HepG2 (cell line): ENCODE measurements around the gene FAM228B. TPM values are rescaled to one million over a fixed set of nuclear protein-coding genes. Genes with fewer than 3 reads are reported as not detected.
A peak's percentile ranks its signal among the peaks of the same experiment; 100 is the strongest.

Source experiments
- BRCA1 ChIP-seq: sonication (generic); formaldehyde crosslinking; IDR thresholded peaks from 2 replicates; pipeline ENCODE4 v1.4.0; 2020; ENCODE audit warnings: missing genetic modification reagents
- DR1 ChIP-seq: sonication (generic); formaldehyde crosslinking; IDR thresholded peaks from 2 replicates; pipeline ENCODE4 v1.8.0; 2021; ENCODE audit warnings: mild to moderate bottlenecking, missing genetic modification reagents, inconsistent platforms
- DRAP1 ChIP-seq: IDR thresholded peaks from 2 replicates; pipeline ENCODE4 v1.6.1; 2016; ENCODE audit warnings: missing genetic modification reagents, missing compliant biosample characterization
- HMG20A ChIP-seq: IDR thresholded peaks from 2 replicates; pipeline ENCODE4 v1.6.1; 2016; ENCODE audit warnings: borderline replicate concordance
- IKZF1 ChIP-seq: fragments of 450-650 bp; IDR thresholded peaks from 2 replicates; pipeline ENCODE4 v1.7.1; 2016
- PITX1 ChIP-seq: sonication (generic); formaldehyde crosslinking; IDR thresholded peaks from 2 replicates; pipeline ENCODE4 v1.5.1; 2020; ENCODE audit warnings: mild to moderate bottlenecking, missing genetic modification reagents
- REL ChIP-seq: sonication (generic); formaldehyde crosslinking; conservative IDR thresholded peaks from 2 replicates; pipeline ENCODE4 v1.8.0; 2022; ENCODE audit warnings: mild to moderate bottlenecking, missing genetic modification reagents, moderate library complexity
- RFXANK ChIP-seq: IDR thresholded peaks from 2 replicates; pipeline ENCODE4 v1.6.1; 2016
- SAP130 ChIP-seq: IDR thresholded peaks from 2 replicates; pipeline ENCODE4 v1.6.1; 2016; ENCODE audit warnings: low read depth
- TEAD2 ChIP-seq: sonication (generic); formaldehyde crosslinking; IDR thresholded peaks from 2 replicates; pipeline ENCODE4 v1.9.0; 2021; ENCODE audit warnings: missing genetic modification reagents
- U2AF2 ChIP-seq: fragments of 200-400 bp; formaldehyde crosslinking; IDR thresholded peaks from 2 replicates; pipeline ENCODE4 v1.6.1; 2017; ENCODE audit warnings: low read depth, mild to moderate bottlenecking, low read length
- ZBTB3 ChIP-seq: sonication (generic); formaldehyde crosslinking; IDR thresholded peaks from 2 replicates; pipeline ENCODE4 v1.4.0; 2020; ENCODE audit warnings: low read depth, mild to moderate bottlenecking, moderate library complexity, missing genetic modification reagents, borderline replicate concordance
- ZBTB38 ChIP-seq: sonication (generic); formaldehyde crosslinking; IDR thresholded peaks from 2 replicates; pipeline ENCODE4 v1.5.1; 2020; ENCODE audit warnings: mild to moderate bottlenecking, missing genetic modification reagents
- ZBTB8A ChIP-seq: sonication (generic); formaldehyde crosslinking; IDR thresholded peaks from 2 replicates; pipeline ENCODE4 v1.4.0; 2020; ENCODE audit warnings: mild to moderate bottlenecking, low read depth, missing genetic modification reagents, borderline replicate concordance
- ZNF317 ChIP-seq: sonication (generic); formaldehyde crosslinking; IDR thresholded peaks from 2 replicates; pipeline ENCODE4 v1.5.0; 2020; ENCODE audit warnings: mild to moderate bottlenecking, missing genetic modification reagents
- ZNF761 ChIP-seq: sonication (generic); formaldehyde crosslinking; conservative IDR thresholded peaks from 2 replicates; pipeline ENCODE4 v1.4.0; 2020; ENCODE audit warnings: mild to moderate bottlenecking, missing genetic modification reagents
- ZNF782 ChIP-seq: sonication (generic); formaldehyde crosslinking; IDR thresholded peaks from 2 replicates; pipeline ENCODE4 v1.4.0; 2020; ENCODE audit warnings: missing genetic modification reagents, mild to moderate bottlenecking, borderline replicate concordance
- polyA plus RNA-seq, 8 experiments: library from polyadenylated mRNA; depleted of rRNA in 3 of 8; stranded (reverse) in 7 of 8; unstranded in 1 of 8; fragments of >200 nt; fragmentation: Illumina TruSeq in 4 of 8; extraction: Trizol in 4 of 8; gene quantifications; 2 replicates each; pipeline versions ENCODE4 v1.2.1 to v1.2.3, GENCODE V29; 2011 to 2016; ENCODE audit warnings: low read depth in 4 of 8, missing spikeins in 1 of 8, mixed read lengths in 1 of 8; ENCODE audit not compliant: insufficient read depth in 1 of 8
- total RNA-seq, 5 experiments: library from RNA; depleted of rRNA; stranded (reverse); fragments of >200 nt; fragmentation: Illumina TruSeq; extraction: Trizol; gene quantifications; 2 replicates each; pipeline ENCODE4 v1.2.3, GENCODE V29; 2016; ENCODE audit warnings: low read depth in 1 of 5
- TF ChIP-seq, protein P1 (sequence below), 2 experiments: fragments of 450-650 bp in 1 of 2; sonication (generic) in 1 of 2; formaldehyde crosslinking in 1 of 2; IDR thresholded peaks; 2 replicates each; pipeline versions ENCODE4 v1.6.1 to v1.8.0; 2016 to 2022; ENCODE audit warnings: antibody characterized with exemption in 1 of 2, mild to moderate bottlenecking in 1 of 2, missing genetic modification reagents in 1 of 2
- TF ChIP-seq, protein P2 (sequence below): sonication (generic); formaldehyde crosslinking; IDR thresholded peaks from 2 replicates; pipeline ENCODE4 v1.5.1; 2020; ENCODE audit warnings: missing genetic modification reagents, mild to moderate bottlenecking, borderline replicate concordance

FAM228B gene
- total and polyA plus RNA-seq, 2 of the 13 experiments (the other 11 are each of a cell fraction or from before 2014, with no cell fraction given): 0.79 to 1.1 TPM

GRCh38 chr2:24123195-24123921 lies at the start of gene FAM228B, which contains the start of gene PFN4 (continued):
- TF ChIP-seq, protein P1, sequence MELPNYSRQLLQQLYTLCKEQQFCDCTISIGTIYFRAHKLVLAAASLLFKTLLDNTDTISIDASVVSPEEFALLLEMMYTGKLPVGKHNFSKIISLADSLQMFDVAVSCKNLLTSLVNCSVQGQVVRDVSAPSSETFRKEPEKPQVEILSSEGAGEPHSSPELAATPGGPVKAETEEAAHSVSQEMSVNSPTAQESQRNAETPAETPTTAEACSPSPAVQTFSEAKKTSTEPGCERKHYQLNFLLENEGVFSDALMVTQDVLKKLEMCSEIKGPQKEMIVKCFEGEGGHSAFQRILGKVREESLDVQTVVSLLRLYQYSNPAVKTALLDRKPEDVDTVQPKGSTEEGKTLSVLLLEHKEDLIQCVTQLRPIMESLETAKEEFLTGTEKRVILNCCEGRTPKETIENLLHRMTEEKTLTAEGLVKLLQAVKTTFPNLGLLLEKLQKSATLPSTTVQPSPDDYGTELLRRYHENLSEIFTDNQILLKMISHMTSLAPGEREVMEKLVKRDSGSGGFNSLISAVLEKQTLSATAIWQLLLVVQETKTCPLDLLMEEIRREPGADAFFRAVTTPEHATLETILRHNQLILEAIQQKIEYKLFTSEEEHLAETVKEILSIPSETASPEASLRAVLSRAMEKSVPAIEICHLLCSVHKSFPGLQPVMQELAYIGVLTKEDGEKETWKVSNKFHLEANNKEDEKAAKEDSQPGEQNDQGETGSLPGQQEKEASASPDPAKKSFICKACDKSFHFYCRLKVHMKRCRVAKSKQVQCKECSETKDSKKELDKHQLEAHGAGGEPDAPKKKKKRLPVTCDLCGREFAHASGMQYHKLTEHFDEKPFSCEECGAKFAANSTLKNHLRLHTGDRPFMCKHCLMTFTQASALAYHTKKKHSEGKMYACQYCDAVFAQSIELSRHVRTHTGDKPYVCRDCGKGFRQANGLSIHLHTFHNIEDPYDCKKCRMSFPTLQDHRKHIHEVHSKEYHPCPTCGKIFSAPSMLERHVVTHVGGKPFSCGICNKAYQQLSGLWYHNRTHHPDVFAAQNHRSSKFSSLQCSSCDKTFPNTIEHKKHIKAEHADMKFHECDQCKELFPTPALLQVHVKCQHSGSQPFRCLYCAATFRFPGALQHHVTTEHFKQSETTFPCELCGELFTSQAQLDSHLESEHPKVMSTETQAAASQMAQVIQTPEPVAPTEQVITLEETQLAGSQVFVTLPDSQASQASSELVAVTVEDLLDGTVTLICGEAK (IDR thresholded peaks at IDR 0.05): no peak
- TF ChIP-seq, protein P1 (CRISPR knock-in tag; IDR thresholded peaks at IDR 0.05): peak; percentile 56; the same call in 1 of the 2 replicates
- TF ChIP-seq HMG20A (CRISPR knock-in tag): no peak
- TF ChIP-seq BRCA1: no peak
- no peak for TF ChIP-seq TEAD2 (CRISPR knock-in tag)
- TF ChIP-seq RFXANK (CRISPR knock-in tag): no peak
- peak; percentile 72; the same call in 1 of the 2 replicates for TF ChIP-seq REL (CRISPR knock-in tag)
- no peak for TF ChIP-seq U2AF2
- no peak for TF ChIP-seq ZBTB3 (CRISPR knock-in tag)
- 0 out of 2 replicates have a peak, but pooled peaks have one; percentile 36 for TF ChIP-seq DR1 (CRISPR knock-in tag)
- no peak for TF ChIP-seq ZBTB8A (CRISPR knock-in tag)
- TF ChIP-seq DRAP1: no peak; the same call in 1 of the 2 replicates
- peak; percentile 23 for TF ChIP-seq ZBTB38 (CRISPR knock-in tag)
- TF ChIP-seq ZNF317 (CRISPR knock-in tag): 0 out of 2 replicates have a peak, but pooled peaks have one; percentile 6
- TF ChIP-seq SAP130 (CRISPR knock-in tag): peak; percentile 62; the same call in 1 of the 2 replicates
- peak; percentile 77 for TF ChIP-seq ZNF782
- peak; percentile 73 for TF ChIP-seq PITX1
- peak; percentile 92 for TF ChIP-seq ZNF761 (CRISPR knock-in tag)
- TF ChIP-seq, protein P2, sequence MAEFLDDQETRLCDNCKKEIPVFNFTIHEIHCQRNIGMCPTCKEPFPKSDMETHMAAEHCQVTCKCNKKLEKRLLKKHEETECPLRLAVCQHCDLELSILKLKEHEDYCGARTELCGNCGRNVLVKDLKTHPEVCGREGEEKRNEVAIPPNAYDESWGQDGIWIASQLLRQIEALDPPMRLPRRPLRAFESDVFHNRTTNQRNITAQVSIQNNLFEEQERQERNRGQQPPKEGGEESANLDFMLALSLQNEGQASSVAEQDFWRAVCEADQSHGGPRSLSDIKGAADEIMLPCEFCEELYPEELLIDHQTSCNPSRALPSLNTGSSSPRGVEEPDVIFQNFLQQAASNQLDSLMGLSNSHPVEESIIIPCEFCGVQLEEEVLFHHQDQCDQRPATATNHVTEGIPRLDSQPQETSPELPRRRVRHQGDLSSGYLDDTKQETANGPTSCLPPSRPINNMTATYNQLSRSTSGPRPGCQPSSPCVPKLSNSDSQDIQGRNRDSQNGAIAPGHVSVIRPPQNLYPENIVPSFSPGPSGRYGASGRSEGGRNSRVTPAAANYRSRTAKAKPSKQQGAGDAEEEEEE (CRISPR knock-in tag): no peak
- TF ChIP-seq IKZF1: no peak
